Calu3 (cell line): ENCODE measurements around the gene ZNF333. TPM values are rescaled to one million over a fixed set of nuclear protein-coding genes. Genes with fewer than 3 reads are reported as not detected.

ENCODE experiments used
- BruUV-seq: library from RNA; stranded (reverse); fragments of 400-500 nt; replicated peaks from 2 replicates; lab custom pipeline; 2021; lab: Mats Ljungman, UMichigan
- CTCF ChIA-PET: fragments of 300-600 bp; sonication (Branson Sonifier 250); formaldehyde crosslinking; loops from one replicate; lab custom pipeline; 2022; ENCODE audit warnings: antibody characterized with exemption; lab: Charles Lee
- DNase-seq: peaks from one replicate; pipeline ENCODE4 v3.0.0; 2022
- H3K27ac Mint-ChIP-seq: one replicate; pipeline ENCODE4 v1.8.0; 2022; ENCODE audit warnings: mixed read lengths; ENCODE audit not compliant: unreplicated experiment
- H3K27me3 Mint-ChIP-seq: one replicate; pipeline ENCODE4 v1.8.0; 2022; ENCODE audit warnings: mixed read lengths; ENCODE audit not compliant: unreplicated experiment
- H3K36me3 Mint-ChIP-seq: one replicate; pipeline ENCODE4 v1.8.0; 2022; ENCODE audit warnings: mild to moderate bottlenecking, moderate library complexity, mixed read lengths; ENCODE audit not compliant: insufficient read depth, unreplicated experiment
- H3K4me1 Mint-ChIP-seq: one replicate; pipeline ENCODE4 v1.8.0; 2022; ENCODE audit warnings: mild to moderate bottlenecking, low read depth, mixed read lengths; ENCODE audit not compliant: unreplicated experiment
- H3K4me3 Mint-ChIP-seq: one replicate; pipeline ENCODE4 v1.8.0; 2022; ENCODE audit warnings: mild to moderate bottlenecking, low read depth, moderate library complexity, mixed read lengths; ENCODE audit not compliant: unreplicated experiment
- H3K9me3 Mint-ChIP-seq: one replicate; pipeline ENCODE4 v1.8.0; 2022; ENCODE audit warnings: low read depth, mixed read lengths; ENCODE audit not compliant: unreplicated experiment
- intact Hi-C: fragments of 100-400 bp; cut with micrococcal nuclease; formaldehyde crosslinking; loops from one replicate; pipeline ENCODE4 v1.10.0; 2022; ENCODE audit not compliant: unreplicated experiment
- total RNA-seq: library from RNA; stranded (reverse); gene quantifications from 2 replicates; pipeline ENCODE4 v1.2.3, GENCODE V29; 2022
- TF ChIP-seq, protein P1 (sequence below): fragments of 200-600 bp; IDR thresholded peaks from one replicate; pipeline ENCODE4 v1.8.0; 2022; ENCODE audit warnings: antibody characterized with exemption; ENCODE audit not compliant: unreplicated experiment

Gene ZNF333
- total RNA-seq, 1 experiment from 2014 or later, result 5.8 TPM

- TF ChIP-seq, protein P1, sequence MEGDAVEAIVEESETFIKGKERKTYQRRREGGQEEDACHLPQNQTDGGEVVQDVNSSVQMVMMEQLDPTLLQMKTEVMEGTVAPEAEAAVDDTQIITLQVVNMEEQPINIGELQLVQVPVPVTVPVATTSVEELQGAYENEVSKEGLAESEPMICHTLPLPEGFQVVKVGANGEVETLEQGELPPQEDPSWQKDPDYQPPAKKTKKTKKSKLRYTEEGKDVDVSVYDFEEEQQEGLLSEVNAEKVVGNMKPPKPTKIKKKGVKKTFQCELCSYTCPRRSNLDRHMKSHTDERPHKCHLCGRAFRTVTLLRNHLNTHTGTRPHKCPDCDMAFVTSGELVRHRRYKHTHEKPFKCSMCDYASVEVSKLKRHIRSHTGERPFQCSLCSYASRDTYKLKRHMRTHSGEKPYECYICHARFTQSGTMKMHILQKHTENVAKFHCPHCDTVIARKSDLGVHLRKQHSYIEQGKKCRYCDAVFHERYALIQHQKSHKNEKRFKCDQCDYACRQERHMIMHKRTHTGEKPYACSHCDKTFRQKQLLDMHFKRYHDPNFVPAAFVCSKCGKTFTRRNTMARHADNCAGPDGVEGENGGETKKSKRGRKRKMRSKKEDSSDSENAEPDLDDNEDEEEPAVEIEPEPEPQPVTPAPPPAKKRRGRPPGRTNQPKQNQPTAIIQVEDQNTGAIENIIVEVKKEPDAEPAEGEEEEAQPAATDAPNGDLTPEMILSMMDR, result no peak
- intact Hi-C loops, result no loop called here
- Mint-ChIP-seq H3K27me3 (peaks cover 19% of the 10 kb centered on the region), H3K4me1 (no peaks in the 10 kb centered on the region), H3K27ac (no peak overlapping the region), H3K36me3 (no peaks in the 10 kb centered on the region), H3K4me3 (no peak overlapping the region), H3K9me3 (no peaks in the 10 kb centered on the region)
- CTCF ChIA-PET, result no interaction called here
- DNase-seq, result no peak
- BruUV-seq, result no TSS peak
These were observed 34.9 kb upstream of the ZNF333 start for GRCh38 chr19:14654786-14655560.

DNA sequence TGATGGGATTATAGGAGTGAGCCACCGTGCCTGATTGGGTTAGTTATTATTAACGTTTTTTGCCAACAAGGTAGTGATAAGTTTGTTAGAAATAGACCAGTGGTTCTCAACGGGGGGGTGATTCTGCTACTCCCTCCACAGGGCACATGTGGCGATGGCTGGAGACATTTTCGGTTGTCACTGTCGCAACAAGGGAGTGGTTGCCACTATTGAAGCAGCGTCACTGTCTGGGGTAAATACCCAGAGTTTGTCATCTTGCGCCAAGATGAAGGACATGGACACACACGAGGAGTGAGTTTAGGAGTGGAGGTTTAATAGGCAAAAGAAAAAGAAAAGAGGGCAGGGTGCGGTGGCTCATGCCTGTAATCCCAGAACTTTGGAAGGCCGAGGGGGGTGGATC lies 34.1 kb upstream of the ZNF333 start:
- BruUV-seq, result no TSS peak
- Mint-ChIP-seq H3K27me3 (peaks cover 18% of the 10 kb centered on the region), H3K36me3 (no peaks in the 10 kb centered on the region), H3K27ac (no peak overlapping the region), H3K9me3 (no peaks in the 10 kb centered on the region), H3K4me1 (no peaks in the 10 kb centered on the region), H3K4me3 (no peak overlapping the region)
- TF ChIP-seq, protein P1, result no peak
- CTCF ChIA-PET, result no interaction called here
- no peak for DNase-seq
- intact Hi-C loops, result no loop called here

GRCh38 chr19:14659874-14660489 lies 29.9 kb upstream of the ZNF333 start:
- BruUV-seq, result no TSS peak
- DNase-seq, result no peak
- H3K27ac Mint-ChIP-seq, result no peak overlapping the region
- H3K27me3 Mint-ChIP-seq, result peaks cover 21% of the 10 kb centered on the region
- H3K9me3 Mint-ChIP-seq, result no peaks in the 10 kb centered on the region
- H3K4me3 Mint-ChIP-seq, result no peak overlapping the region
- intact Hi-C loops, result no loop called here
- CTCF ChIA-PET, result interaction anchor here (0.6 to 0.8 kb wide), 2 partner anchors 13 to 29 kb away, joined by 3 to 7 read pairs; no protein-coding TSS in a partner anchor
- no peaks in the 10 kb centered on the region for H3K36me3 Mint-ChIP-seq
- TF ChIP-seq, protein P1, result no peak
- no peaks in the 10 kb centered on the region for H3K4me1 Mint-ChIP-seq

GRCh38 chr19:14661372-14661924 lies 28.4 kb upstream of the ZNF333 start:
- H3K9me3 Mint-ChIP-seq, result no peaks in the 10 kb centered on the region
- no peak overlapping the region for H3K4me3 Mint-ChIP-seq
- intact Hi-C loops, result no loop called here
- BruUV-seq, result no TSS peak
- TF ChIP-seq, protein P1, result no peak
- H3K36me3 Mint-ChIP-seq, result no peaks in the 10 kb centered on the region
- H3K27ac Mint-ChIP-seq, result no peak overlapping the region
- CTCF ChIA-PET, result interaction anchor here (0.5 kb wide), 1 partner anchor 884 kb away, joined by 4 read pairs; no protein-coding TSS in a partner anchor
- no peak for DNase-seq
- peaks cover 21% of the 10 kb centered on the region for H3K27me3 Mint-ChIP-seq
- H3K4me1 Mint-ChIP-seq, result no peaks in the 10 kb centered on the region
